HG02623 (cell line): ENCODE measurements around the gene PRDM7.
"Not testable (repeated sequence)": the region's sequence is repeated elsewhere in the genome, so short reads cannot be mapped to it uniquely, and the experiment has no call there.

ENCODE experiments used
- ATAC-seq: cut with Tn5 transposase; IDR thresholded peaks from one replicate; pipeline ENCODE4 v1.9.1; 2021; ENCODE audit warnings: moderate library complexity; ENCODE audit not compliant: unreplicated experiment

The PRDM7 gene

DNA sequence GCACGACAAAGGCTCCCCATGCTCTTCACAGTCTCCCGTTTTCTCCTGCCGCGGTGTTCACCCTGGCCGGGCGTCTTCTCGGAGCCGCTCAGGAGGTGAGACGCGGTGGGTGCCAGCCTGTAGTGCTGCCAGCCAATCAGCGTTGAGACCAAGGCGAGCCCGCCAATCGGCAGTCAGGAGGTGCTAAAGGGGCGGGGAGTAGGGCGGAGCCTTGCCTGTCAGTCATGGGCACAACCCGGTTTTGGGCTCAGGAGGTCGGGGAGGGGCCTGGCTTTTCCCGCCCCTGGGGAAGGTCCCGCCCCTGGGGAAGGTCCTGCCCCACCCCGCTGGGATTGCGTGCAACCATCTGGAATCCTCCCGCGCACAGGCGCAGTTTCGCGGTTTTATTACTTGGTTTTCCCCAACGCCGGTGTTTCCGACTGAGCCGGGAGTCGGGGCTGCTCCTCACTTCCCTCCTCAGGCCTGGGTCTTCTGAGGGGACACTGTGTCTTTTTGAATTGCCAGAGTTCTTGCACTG is at the start of gene PRDM7:
Gene PRDM7 (minus strand): TSS at position 92 of the 517 bp plus-strand sequence. CDS start 1,421 bp downstream, outside the sequence.
- ATAC-seq: peak; percentile 90

DNA sequence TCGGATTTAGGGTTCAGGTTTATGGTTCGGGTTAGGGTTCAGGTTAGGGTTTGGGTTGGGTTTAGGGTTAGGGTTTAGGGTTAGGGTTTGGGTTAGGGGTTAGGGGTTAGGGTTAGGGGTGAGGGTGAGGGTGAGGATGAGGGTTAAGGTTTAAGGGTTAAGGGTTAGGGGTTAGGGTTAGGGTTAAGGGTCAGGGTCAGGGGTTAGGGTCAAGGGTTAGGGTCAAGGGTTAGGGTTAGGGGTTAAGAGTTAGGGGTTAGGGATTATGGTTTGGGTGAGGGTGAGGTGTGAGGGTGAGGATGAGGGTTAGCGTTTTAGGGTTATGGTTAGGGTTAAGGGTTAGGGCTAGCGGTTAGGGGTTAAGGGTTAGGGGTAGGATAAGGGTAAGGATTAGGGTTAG is 44.7 kb upstream of the PRDM7 start:
- not testable (repeated sequence) for ATAC-seq

DNA sequence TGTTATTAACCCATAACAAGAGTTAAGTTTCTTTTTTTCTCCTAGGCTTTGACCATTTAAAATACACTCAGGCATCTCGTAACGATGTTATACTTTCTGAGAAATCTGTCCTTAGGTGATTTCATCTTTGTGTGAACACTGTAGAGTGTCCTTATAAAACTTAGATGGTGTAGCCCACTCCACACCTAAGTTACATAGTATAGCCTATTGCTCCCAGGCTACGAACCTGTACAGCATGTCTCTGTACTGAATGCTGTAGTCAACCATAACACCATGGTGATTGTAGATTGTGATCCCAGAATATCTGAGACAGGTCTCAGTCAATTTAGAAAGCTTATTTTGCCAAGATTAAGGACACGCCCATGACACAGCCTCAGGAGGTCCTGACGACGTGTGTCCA is 30.5 kb upstream of the PRDM7 start:
- ATAC-seq: not testable (repeated sequence)

DNA sequence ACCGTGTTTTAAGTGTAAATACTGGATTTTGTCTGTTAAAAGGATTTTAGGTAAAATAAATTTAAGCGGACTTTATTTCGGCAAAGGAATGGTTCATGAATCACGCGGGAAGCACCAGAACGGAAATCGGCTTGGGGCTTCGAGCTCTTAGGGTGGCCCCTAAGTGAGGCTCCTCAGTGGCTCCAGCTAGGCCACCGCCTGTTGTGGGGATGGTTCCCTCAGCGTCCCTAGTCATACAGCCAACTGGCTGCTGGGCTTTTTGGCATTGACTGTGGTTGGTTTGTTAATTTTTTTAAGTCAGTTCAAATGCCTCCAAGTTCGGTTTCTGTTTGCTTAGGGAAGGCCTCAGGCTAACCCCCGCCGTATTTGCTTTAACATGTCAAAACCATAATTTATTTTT is 29.9 kb upstream of the PRDM7 start:
- not testable (repeated sequence) for ATAC-seq

- not testable (repeated sequence) for ATAC-seq
Measured at GRCh38 chr16:90106271-90106670, 29.1 kb upstream of the PRDM7 start.

GRCh38 chr16:90104725-90105124 is 27.6 kb upstream of the PRDM7 start:
- ATAC-seq: not testable (repeated sequence)

DNA sequence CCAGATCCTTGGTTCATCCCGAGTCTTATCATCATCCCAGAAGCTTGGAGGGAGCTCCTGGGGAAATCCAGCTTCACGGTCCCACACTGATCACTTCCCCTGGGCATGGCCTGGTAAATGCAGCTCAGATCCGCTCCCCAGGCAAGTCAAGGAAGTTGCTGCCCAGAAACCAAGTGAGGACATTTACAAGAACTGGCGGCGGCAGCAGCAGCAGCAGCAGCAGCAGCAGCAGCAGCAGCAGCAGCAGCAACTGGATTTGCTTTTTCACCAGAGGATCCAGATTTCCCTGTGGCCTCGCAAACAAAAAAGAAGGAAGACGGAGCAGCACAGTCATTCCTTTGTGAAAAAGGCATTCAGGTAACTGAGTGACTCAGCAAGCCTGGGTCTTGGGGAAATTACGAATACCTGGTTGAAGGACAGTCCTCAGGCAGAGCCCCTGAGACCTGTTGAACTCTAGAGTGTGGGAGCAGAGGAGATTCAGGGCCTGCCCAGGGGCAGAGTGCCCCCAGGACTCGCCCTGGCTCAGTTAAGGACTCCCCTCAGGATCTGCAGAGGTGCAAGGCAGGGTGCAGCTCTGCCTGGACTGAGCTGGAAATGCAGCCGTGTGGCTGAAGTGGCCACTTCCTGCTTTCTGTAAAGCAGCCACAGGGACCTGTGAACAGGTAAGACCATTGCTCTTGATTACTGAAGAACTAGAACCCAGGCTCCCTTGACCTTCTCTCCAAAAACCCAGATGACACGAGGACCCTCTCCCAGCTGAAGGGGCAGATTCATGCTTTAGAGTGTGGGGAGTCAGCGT is 25.2 kb upstream of the PRDM7 start:
- not testable (repeated sequence) for ATAC-seq

- not testable (repeated sequence) for ATAC-seq
Measured at GRCh38 chr16:90101332-90101731, 24.2 kb upstream of the PRDM7 start.

- not testable (repeated sequence) for ATAC-seq
Measured at GRCh38 chr16:90100790-90101189, 23.7 kb upstream of the PRDM7 start.

DNA sequence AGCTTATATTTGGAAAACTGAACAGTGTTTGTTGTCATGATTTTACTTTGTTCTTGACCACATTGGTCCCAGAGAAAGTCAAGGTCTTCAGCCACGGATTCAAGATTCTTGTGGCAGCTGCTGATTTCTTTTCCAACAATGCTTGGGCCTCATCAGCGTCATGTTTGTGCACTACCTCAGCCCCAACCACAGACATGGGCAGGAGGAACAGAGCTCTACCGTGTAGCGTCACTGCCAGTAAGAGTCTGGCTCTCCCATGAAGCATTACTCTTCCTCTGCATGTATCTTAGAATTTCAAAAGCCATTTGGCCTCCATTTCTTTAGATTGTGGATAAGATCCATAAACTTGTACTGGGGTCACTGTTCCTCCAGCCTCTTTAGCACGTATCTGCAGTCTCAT is 23.1 kb upstream of the PRDM7 start:
- ATAC-seq: not testable (repeated sequence)

GRCh38 chr16:90098936-90099335 is 21.8 kb upstream of the PRDM7 start:
- not testable (repeated sequence) for ATAC-seq

DNA sequence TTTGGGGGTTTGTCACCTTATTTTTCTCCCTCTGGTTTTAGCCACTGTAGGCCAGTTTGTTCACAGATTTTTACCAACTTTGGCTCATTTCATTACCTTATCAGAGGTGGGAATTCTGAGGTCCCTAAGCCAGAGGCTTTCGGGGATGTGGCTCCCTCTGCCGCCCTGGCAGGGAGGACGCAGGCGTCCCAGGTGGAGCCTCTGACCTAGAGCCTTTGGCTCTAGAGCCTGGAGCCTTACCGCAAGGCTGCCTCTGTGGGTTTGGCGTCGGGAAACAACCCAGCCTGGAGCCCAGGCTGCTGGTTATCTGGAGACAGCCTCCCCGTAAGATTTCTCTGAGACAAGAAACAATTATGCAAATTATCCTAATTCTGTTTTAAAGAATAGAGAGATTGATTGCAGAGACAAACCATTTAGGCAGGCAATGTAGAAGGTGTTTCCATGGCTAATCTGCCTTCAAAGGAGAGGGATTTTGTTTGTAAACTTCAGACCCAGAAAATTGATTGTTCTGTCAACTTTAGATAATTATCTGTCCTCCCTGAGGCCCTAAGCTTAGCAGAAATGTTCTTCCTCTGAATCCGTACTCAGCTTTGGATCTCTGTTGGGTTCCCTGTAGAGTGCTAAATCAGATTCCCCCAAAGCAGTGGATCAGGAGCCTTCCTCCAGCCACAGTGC is 20.0 kb upstream of the PRDM7 start:
- not testable (repeated sequence) for ATAC-seq

GRCh38 chr16:90094791-90095190 is 17.7 kb upstream of the PRDM7 start:
- ATAC-seq: not testable (repeated sequence)

- not testable (repeated sequence) for ATAC-seq
Measured at GRCh38 chr16:90094296-90094695, 17.2 kb upstream of the PRDM7 start.

DNA sequence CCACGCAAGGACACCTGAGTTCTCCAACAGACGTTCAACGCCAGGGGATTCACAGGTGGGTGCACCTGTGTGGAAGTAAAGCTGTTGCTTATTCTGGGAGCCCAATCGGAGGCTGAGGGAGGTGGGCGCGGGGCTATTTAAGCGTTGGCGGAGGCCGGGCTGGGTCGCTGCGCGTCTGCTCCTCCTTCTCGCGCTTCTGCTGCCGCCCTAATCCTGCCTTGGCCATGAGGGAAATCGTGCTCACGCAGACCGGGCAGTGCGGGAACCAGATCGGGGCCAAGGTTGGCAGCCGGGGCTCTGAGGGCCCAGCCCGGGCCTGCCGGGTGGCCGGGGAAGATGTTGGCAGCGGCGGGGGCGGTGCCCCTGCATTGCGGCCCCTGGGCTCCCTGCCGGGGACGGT is 16.7 kb upstream of the PRDM7 start:
- ATAC-seq: not testable (repeated sequence)

GRCh38 chr16:90092781-90093180 is 15.7 kb upstream of the PRDM7 start:
- ATAC-seq: not testable (repeated sequence)

DNA sequence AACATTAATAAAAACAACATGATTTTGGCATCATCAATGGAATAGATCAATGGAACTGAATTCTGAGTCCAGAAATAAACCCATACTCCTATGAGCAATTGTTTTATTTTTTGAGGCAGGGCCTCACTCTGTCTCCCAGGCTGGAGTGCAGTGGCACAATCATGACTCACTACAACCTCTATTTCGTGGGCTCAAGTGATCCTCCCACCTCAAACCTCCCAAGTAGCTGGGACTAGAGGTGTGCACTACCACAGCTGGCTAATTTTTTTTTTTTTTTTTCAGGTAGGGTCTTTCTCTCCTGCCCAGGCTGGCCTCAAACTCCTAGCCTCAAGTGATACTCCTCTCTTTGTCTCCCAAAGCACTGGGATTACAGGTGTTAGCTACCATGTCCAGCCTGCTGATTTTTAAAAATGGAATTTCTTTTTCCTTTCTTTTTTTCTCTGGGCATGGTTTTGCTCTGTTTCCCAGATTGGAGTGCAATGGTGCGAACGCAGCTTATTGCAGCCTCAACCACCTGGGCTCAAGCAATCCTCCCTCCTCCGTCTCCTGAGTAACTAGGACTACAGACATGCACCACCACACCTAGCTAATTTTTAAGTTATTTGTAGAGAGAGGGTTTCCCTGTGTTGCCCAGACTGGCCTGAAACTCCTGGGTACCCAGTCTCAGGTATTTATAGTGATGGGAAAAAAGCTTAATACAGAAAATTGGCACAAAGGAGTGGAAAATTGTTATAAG is 7.3 kb upstream of the PRDM7 start:
- no peak for ATAC-seq

GRCh38 chr16:90083139-90083538 is 6.0 kb upstream of the PRDM7 start:
- no peak for ATAC-seq

DNA sequence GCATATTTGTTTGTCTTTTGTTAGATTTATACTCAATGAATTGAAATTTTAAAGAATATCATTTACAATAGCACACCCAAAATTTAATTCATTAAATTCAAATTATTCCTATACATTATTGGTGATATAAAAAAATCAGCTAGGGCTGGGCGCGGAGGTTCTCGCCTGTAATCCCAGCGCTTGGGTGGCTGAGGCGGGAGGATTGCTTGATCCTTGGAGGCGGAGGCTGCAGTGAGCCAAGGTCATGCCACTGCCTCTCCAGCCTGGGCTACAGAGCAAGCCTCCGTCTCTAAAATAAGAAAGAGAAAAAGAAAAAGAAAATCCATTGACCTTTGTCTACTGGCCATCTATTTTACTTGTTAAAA is 4.5 kb upstream of the PRDM7 start:
- ATAC-seq: no peak

DNA sequence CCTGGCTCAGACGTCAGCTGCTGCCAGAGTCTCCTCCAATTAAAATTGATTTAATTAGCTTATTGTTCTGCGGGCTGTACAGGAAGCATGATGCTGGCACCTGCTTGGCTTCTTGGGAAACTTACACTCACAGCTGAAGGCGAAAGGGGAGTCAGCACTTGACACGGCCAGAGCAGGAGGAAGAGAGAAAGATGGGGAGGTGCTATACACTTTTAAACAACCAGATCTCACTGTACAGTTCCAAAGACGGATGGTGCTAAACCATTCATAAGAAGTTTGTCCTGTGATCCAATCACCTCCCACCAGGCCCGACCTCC is 1.4 kb upstream of the PRDM7 start:
- ATAC-seq: no peak

DNA sequence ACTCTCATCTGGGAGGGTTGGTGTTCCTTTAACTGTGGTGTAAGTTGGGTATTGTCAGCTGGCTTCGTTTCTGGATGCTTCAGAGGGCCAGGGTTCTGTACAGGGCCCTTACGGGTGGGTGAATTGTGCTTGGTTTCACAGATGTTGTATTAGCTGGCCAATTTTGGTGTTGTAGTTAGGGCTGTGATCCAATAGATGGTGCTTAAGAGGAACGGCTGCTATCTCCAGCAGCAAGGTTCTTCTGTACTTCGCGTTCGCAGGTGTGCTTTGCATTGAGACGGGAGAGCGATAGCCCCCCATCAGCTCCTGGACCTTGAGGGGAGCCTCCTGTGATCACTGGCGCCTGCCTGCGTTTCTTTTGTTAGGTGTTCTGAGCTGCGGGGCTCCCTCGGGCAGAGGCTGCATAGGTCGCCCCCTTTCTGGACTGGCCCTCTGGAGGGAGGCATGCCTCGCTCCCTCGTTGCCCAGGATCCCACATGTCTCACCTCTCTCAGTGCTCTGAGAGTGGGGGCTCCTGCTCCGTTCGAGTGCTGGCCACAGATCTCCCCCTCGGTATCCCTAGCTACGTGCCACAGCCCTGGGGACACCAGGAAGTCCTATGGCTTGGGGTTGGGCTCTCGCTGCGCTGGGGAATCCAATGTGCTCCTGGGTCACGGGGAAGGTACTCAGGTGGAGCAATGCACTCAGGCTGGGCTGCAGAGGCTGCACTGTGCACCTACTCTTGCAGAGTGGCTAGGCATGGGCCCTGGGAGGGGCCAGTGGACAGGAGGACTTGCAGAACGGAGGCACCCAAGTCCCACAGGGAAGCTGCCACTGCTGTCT is 837 bp upstream of the PRDM7 start:
- ATAC-seq: no peak
